H9 (cell line): ENCODE data around the gene GPR84. TPM values are rescaled to one million over a fixed set of nuclear protein-coding genes. Genes with fewer than 3 reads are reported as not detected.

ENCODE experiments used
- DNase-seq: peaks from one replicate; pipeline ENCODE4 v3.0.0-alpha.2; 2017
- H2AFZ ChIP-seq: one replicate; pipeline ENCODE4 v1.6.1; 2013; ENCODE audit warnings: mild to moderate bottlenecking, low read length, control low read depth, moderate library complexity
- H2AK5ac ChIP-seq: 2 replicates; pipeline ENCODE4 v1.6.1; 2013; ENCODE audit warnings: low read length, control low read depth, mixed read lengths; ENCODE audit not compliant: insufficient read length
- H2BK120ac ChIP-seq: one replicate; pipeline ENCODE4 v1.6.1; 2013; ENCODE audit warnings: low read depth, mild to moderate bottlenecking, low read length, control low read depth, inconsistent platforms; ENCODE audit not compliant: poor library complexity, severe bottlenecking
- H2BK12ac ChIP-seq: 2 replicates; pipeline ENCODE4 v1.6.1; 2013; ENCODE audit warnings: low read length, control low read depth, mixed read lengths, low read depth; ENCODE audit not compliant: insufficient read length
- H2BK15ac ChIP-seq: 2 replicates; pipeline ENCODE4 v1.6.1; 2013; ENCODE audit warnings: low read depth, low read length, control low read depth
- H2BK20ac ChIP-seq: one replicate; pipeline ENCODE4 v1.6.1; 2013; ENCODE audit warnings: low read depth, mild to moderate bottlenecking, low read length, control low read depth, inconsistent platforms; ENCODE audit not compliant: poor library complexity, severe bottlenecking
- H2BK5ac ChIP-seq: 2 replicates; pipeline ENCODE4 v1.6.1; 2013; ENCODE audit warnings: low read length, control low read depth, mixed read lengths; ENCODE audit not compliant: insufficient read length
- H3K14ac ChIP-seq: 2 replicates; pipeline ENCODE4 v1.6.1; 2013; ENCODE audit warnings: low read length, control low read depth; ENCODE audit not compliant: insufficient read depth
- H3K18ac ChIP-seq: 2 replicates; pipeline ENCODE4 v1.6.1; 2013; ENCODE audit warnings: low read depth, mild to moderate bottlenecking, mixed read lengths, low read length, control low read depth; ENCODE audit not compliant: insufficient read length
- H3K23ac ChIP-seq: 2 replicates; pipeline ENCODE4 v1.6.1; 2013; ENCODE audit warnings: low read length, control low read depth, mixed read lengths, low read depth; ENCODE audit not compliant: insufficient read length
- H3K23me2 ChIP-seq: 2 replicates; pipeline ENCODE4 v1.6.1; 2013; ENCODE audit warnings: low read depth, mild to moderate bottlenecking, mixed read lengths, low read length, control low read depth; ENCODE audit not compliant: insufficient read length, poor library complexity, severe bottlenecking
- H3K27ac ChIP-seq: 2 replicates; pipeline ENCODE4 v1.5.1; 2013; ENCODE audit warnings: low read length, control low read depth, mixed read lengths, low read depth; ENCODE audit not compliant: insufficient read length
- H3K27me3 ChIP-seq: 2 replicates; pipeline ENCODE4 v1.6.1; 2013; ENCODE audit warnings: low read length, control low read depth, inconsistent platforms; ENCODE audit not compliant: insufficient read depth
- H3K4ac ChIP-seq: 2 replicates; pipeline ENCODE4 v1.6.1; 2013; ENCODE audit warnings: low read depth, mild to moderate bottlenecking, control low read depth, inconsistent platforms, low read length, moderate library complexity
- H3K4me1 ChIP-seq: 2 replicates; pipeline ENCODE4 v1.6.1; 2013; ENCODE audit warnings: low read length, control low read depth, inconsistent platforms; ENCODE audit not compliant: insufficient read depth
- H3K4me2 ChIP-seq: 2 replicates; pipeline ENCODE4 v1.6.1; 2013; ENCODE audit warnings: low read length, control low read depth, mixed read lengths; ENCODE audit not compliant: insufficient read length, insufficient read depth
- H3K56ac ChIP-seq: 2 replicates; pipeline ENCODE4 v1.6.1; 2013; ENCODE audit warnings: low read depth, mild to moderate bottlenecking, mixed read lengths, low read length, control low read depth; ENCODE audit not compliant: insufficient read length
- H3K79me1 ChIP-seq: 2 replicates; pipeline ENCODE4 v1.6.1; 2013; ENCODE audit warnings: low read depth, mild to moderate bottlenecking, moderate library complexity, low read length, control low read depth, inconsistent platforms; ENCODE audit not compliant: insufficient read depth, poor library complexity, severe bottlenecking
- H3K79me2 ChIP-seq: 2 replicates; pipeline ENCODE4 v1.6.1; 2013; ENCODE audit warnings: low read length, control low read depth, inconsistent platforms; ENCODE audit not compliant: insufficient read depth
- H3K9ac ChIP-seq: 2 replicates; pipeline ENCODE4 v1.6.1; 2013; ENCODE audit warnings: low read length, control low read depth, mixed read lengths; ENCODE audit not compliant: insufficient read length; ENCODE audit errors: extremely low read depth
- H3K9me3 ChIP-seq: one replicate; pipeline ENCODE4 v1.6.1; 2013; ENCODE audit warnings: low read depth, low read length, inconsistent platforms; ENCODE audit not compliant: control insufficient read depth
- H3T11ph ChIP-seq: one replicate; pipeline ENCODE4 v1.6.1; 2013; ENCODE audit warnings: mild to moderate bottlenecking, low read length, control low read depth, inconsistent platforms
- H4K20me1 ChIP-seq: one replicate; pipeline ENCODE4 v1.6.1; 2013; ENCODE audit not compliant: control insufficient read depth, insufficient read length, insufficient read depth
- H4K5ac ChIP-seq: 2 replicates; pipeline ENCODE4 v1.6.1; 2013; ENCODE audit warnings: low read depth, mild to moderate bottlenecking, mixed read lengths, low read length, control low read depth; ENCODE audit not compliant: insufficient read length
- H4K8ac ChIP-seq: replicated peaks from 2 replicates; pipeline ENCODE4 v1.6.1; 2013; ENCODE audit warnings: low read length, control low read depth, mixed read lengths, low read depth; ENCODE audit not compliant: insufficient read length
- H4K91ac ChIP-seq: 2 replicates; pipeline ENCODE4 v1.6.1; 2013; ENCODE audit warnings: low read depth, mild to moderate bottlenecking, moderate library complexity, mixed read lengths, low read length, control low read depth; ENCODE audit not compliant: insufficient read length
- H3K27ac Mint-ChIP-seq, 3 experiments: 2 replicates in 2 of 3; 3 replicates in 1 of 3; pipeline ENCODE4 v1.8.0; 2020 to 2021; ENCODE audit warnings: mixed read lengths in 3 of 3, mild to moderate bottlenecking in 1 of 3, moderate library complexity in 1 of 3
- H3K27me3 Mint-ChIP-seq: 2 replicates; pipeline ENCODE4 v1.8.0; 2021; ENCODE audit warnings: low read depth, mild to moderate bottlenecking, moderate library complexity, mixed read lengths
- H3K36me3 Mint-ChIP-seq, 3 experiments: 2 replicates in 2 of 3; 3 replicates in 1 of 3; pipeline ENCODE4 v1.8.0; 2020 to 2021; ENCODE audit warnings: low read depth in 3 of 3, mixed read lengths in 3 of 3; ENCODE audit not compliant: insufficient read depth in 1 of 3
- H3K4me1 Mint-ChIP-seq, 2 experiments: 2 replicates each; pipeline ENCODE4 v1.8.0; 2020; ENCODE audit warnings: mixed read lengths in 2 of 2
- H3K4me3 Mint-ChIP-seq, 2 experiments: 2 replicates in 1 of 2; 3 replicates in 1 of 2; pipeline ENCODE4 v1.8.0; 2020 to 2021; ENCODE audit warnings: mild to moderate bottlenecking in 2 of 2, mixed read lengths in 2 of 2, moderate library complexity in 1 of 2
- H3K9me3 Mint-ChIP-seq, 2 experiments: 2 replicates in 1 of 2; 3 replicates in 1 of 2; pipeline ENCODE4 v1.8.0; 2020; ENCODE audit warnings: mild to moderate bottlenecking in 2 of 2, mixed read lengths in 2 of 2, moderate library complexity in 1 of 2
- WGBS: extraction: QIAGEN DNeasy Blood & Tissue Kit; methylation state at CpG from one replicate; pipeline ENCODE4 v1.1.7; 2013; ENCODE audit warnings: missing lambda C conversion rate, low lambda C conversion rate, mixed read lengths; ENCODE audit not compliant: insufficient read length; ENCODE audit errors: extremely low coverage; 5-methylcytosine and 5-hydroxymethylcytosine counted together
- total RNA-seq: library from RNA; stranded (reverse); gene quantifications from 2 replicates; pipeline ENCODE4 v1.2.1, GENCODE V29; 2021
- TF ChIP-seq, protein P1 (sequence below): fragments of 200-600 bp; sonication (generic); conservative IDR thresholded peaks from 3 replicates; pipeline ENCODE4 v1.8.0; 2021; ENCODE audit warnings: antibody characterized with exemption, mild to moderate bottlenecking

The GPR84 gene
- total RNA-seq, 1 experiment from 2014 or later, result not detected

DNA sequence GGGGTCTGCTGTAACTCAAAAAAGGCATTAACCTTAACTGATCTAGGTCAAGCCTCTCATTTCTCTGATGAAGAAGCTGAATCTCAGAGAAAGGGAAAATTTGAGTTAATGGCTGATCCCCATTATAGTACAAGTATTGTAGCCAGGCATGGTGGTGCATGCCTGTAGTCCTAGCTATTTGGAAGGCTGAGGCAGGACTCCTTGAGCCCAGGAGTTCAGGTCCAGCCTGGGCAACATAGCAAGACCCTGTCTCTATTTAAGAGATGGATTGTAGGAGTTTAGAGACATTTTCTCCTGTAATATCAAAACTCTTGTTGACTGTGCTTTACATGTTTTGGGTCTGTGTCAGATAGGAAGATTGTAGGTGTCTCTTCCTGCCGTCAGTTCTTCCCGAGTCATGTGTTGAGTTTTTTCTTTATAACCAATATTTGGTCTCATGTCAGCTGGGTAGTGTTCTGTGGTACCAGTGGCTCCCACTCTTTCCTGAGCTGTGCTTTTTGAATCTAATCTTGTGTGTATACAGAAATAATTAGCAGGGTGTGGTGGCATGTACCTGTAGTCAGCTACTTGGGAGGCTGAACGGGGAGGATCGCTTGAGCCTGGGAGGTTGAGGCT, 30.8 kb downstream of the GPR84 start:
- no peak overlapping the region for H4K5ac ChIP-seq
- no peak overlapping the region for H3K4me3 Mint-ChIP-seq
- no peak for DNase-seq
- H3T11ph ChIP-seq, result no peak overlapping the region
- H3K4ac ChIP-seq, result no peak overlapping the region
- no peaks in the 10 kb centered on the region for H3K27me3 Mint-ChIP-seq
- WGBS, result no CpG with 5 or more reads among the region's 4 CpGs
- no peak overlapping the region for H2BK120ac ChIP-seq
- no peak overlapping the region for H3K18ac ChIP-seq
- H4K20me1 ChIP-seq, result no peaks in the 10 kb centered on the region
- H3K4me1 Mint-ChIP-seq, result peaks cover 18 to 21% of the 10 kb centered on the region in 2 experiments
- H3K27ac ChIP-seq, result no peak overlapping the region
- no peaks in the 10 kb centered on the region for H3K23me2 ChIP-seq
- no peak overlapping the region for H2BK12ac ChIP-seq
- no peak overlapping the region for H2AFZ ChIP-seq
- no peak overlapping the region for H3K14ac ChIP-seq
- H3K27ac Mint-ChIP-seq, result no peak overlapping the region
- H2BK20ac ChIP-seq, result no peak overlapping the region
- H4K8ac ChIP-seq, result no peak overlapping the region
- no peaks in the 10 kb centered on the region for H3K79me1 ChIP-seq
- H3K56ac ChIP-seq, result no peak overlapping the region
- no peak overlapping the region for H2BK15ac ChIP-seq
- TF ChIP-seq, protein P1, sequence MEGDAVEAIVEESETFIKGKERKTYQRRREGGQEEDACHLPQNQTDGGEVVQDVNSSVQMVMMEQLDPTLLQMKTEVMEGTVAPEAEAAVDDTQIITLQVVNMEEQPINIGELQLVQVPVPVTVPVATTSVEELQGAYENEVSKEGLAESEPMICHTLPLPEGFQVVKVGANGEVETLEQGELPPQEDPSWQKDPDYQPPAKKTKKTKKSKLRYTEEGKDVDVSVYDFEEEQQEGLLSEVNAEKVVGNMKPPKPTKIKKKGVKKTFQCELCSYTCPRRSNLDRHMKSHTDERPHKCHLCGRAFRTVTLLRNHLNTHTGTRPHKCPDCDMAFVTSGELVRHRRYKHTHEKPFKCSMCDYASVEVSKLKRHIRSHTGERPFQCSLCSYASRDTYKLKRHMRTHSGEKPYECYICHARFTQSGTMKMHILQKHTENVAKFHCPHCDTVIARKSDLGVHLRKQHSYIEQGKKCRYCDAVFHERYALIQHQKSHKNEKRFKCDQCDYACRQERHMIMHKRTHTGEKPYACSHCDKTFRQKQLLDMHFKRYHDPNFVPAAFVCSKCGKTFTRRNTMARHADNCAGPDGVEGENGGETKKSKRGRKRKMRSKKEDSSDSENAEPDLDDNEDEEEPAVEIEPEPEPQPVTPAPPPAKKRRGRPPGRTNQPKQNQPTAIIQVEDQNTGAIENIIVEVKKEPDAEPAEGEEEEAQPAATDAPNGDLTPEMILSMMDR, result no peak
- no peak overlapping the region for H2AK5ac ChIP-seq
- no peak overlapping the region for H3K4me2 ChIP-seq
- H3K9me3 ChIP-seq, result no peaks in the 10 kb centered on the region
- H3K27me3 ChIP-seq, result no peaks in the 10 kb centered on the region; the same call in 1 of the 2 replicates
- H2BK5ac ChIP-seq, result no peak overlapping the region
- H3K79me2 ChIP-seq, result no peaks in the 10 kb centered on the region; the same call in 1 of the 2 replicates
- H3K9me3 Mint-ChIP-seq, result no peaks in the 10 kb centered on the region
- H3K9ac ChIP-seq, result no peak overlapping the region
- no peaks in the 10 kb centered on the region for H3K4me1 ChIP-seq
- no peak overlapping the region for H3K23ac ChIP-seq
- H3K36me3 Mint-ChIP-seq, result peaks cover 0 to 2% (median 0%) of the 10 kb centered on the region in 3 experiments; a peak in 2 of 7 replicates
- H4K91ac ChIP-seq, result no peak overlapping the region
